Superior temporal gyrus (tissue), 1 donor: ENCODE measurements around the gene SCGB1D4.

Source experiments
- DNase-seq: peaks from one replicate; pipeline ENCODE4 v3.0.0-alpha.2; 2016; ENCODE audit errors: extremely low spot score

The SCGB1D4 gene

GRCh38 chr11:62273789-62274275, 25.0 kb downstream of the SCGB1D4 start:
- DNase-seq = no peak

- no peak for DNase-seq
These were observed 25.6 kb downstream of the SCGB1D4 start for GRCh38 chr11:62273284-62273683.

- DNase-seq = no peak
These were observed 29.1 kb downstream of the SCGB1D4 start, which contains the start of gene SCGB2A2 for GRCh38 chr11:62269654-62270278. Gene SCGB2A2, plus strand, starts transcription at chr11:62270158. Its CDS starts 59 bp downstream, at chr11:62270217.

DNA sequence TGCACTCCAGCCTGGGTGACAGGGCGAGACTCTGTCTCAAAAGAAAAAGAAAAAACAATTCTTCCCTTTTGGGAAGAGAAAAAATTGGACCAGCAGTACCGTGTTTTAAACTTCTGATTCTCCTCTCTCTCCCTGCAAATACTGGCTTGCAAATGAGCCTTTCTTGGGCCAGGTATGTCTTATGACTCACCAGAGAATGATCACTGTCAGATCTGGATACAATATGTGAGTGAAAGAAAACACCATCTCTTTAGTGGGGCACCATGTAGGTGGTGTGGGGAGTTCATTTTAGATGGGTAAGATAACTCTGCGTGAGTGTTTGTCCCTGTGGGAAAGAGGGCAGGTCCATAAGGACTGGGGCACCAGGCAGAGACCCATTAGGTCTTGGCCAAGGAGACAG, 31.3 kb downstream of the SCGB1D4 start:
- no peak for DNase-seq

GRCh38 chr11:62267050-62267449, 31.8 kb downstream of the SCGB1D4 start:
- DNase-seq = no peak

DNA sequence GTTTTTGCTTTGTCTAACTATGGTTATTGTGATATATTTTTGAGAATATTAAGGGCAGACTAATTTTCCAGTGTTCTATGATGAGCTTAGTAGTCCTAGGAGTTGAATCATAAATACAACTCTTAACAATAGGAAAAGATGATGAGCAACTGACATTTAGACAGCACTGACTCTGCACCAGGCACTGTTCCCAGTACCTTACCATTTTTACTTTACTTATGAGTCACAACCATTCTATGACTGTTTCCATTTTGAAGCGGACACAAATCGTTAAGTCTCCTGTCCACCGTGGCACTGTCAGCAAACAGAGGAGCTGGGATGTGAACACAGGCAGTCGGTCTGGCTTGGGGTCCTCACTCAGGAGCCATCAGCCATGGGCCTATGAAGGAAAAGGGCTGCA, 32.3 kb downstream of the SCGB1D4 start:
- DNase-seq = no peak

DNA sequence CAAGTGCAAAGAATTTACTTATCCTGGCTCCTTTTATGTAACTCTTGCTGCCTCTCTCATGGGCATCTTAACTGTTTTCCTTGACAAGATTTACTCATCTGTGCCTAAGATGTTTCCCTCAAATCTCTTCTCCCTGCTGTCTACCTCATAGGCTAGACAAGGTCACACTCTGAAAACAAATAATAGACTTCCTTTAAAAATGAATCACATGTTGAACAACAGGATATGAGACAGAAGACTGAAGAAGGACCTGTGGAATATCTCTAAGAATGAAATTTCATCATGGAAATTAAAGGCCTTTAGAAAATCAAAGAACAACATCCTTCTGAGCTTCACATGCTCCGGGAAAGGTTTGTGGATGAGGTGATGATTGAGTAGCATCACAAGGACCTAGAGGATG, 34.9 kb downstream of the SCGB1D4 start:
- no peak for DNase-seq

DNA sequence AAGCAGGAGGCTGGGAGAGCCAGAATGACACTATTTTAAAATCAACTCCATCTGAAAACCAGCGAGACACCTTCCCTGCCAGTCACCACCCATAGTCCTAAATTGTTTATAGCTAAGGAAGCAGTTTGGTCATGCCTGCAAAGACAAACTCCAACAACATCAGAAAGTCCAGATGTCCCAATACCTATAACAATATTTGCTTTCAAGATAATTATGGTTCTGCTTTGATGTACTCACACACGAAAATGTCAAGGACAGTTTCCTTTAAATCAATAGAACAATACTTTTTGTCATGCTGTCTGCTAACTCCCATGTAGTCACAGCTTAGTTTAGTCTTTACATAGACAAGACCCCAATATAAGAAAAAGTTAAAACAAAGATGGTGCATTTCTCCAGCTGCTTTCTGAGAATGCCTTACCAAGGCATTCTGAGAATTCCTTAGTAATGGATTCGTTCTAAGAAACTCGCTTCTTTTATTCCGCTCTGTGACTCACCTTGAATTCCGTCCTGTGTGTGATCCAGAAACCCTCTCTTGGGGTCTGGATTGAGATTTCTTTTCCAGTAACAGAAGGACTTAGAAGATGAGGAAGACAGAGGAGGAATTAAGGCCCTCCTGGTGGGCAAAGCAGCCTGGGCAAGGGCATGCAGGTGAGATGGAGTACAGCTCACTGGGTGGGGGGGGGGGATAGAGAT, 38.5 kb downstream of the SCGB1D4 start:
- DNase-seq = no peak

DNA sequence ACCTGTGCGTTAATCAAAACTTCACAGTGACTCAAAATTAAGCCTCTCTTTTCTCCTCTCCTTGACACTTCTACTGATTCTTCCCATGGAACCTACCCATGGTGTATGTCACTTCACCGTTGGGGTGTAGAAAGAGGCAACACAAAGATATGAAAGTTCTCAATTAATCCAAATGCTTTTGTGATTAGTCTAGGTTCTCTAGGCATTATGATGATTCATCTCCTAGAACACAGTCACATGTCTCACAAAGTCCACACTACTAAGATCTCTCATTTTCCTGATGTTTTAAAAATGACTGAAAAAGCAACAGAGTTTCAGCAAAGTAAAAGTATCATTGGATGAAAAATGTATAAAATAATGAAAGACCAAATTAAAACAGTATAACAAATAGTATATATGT, 42.6 kb downstream of the SCGB1D4 start:
- DNase-seq = no peak

DNA sequence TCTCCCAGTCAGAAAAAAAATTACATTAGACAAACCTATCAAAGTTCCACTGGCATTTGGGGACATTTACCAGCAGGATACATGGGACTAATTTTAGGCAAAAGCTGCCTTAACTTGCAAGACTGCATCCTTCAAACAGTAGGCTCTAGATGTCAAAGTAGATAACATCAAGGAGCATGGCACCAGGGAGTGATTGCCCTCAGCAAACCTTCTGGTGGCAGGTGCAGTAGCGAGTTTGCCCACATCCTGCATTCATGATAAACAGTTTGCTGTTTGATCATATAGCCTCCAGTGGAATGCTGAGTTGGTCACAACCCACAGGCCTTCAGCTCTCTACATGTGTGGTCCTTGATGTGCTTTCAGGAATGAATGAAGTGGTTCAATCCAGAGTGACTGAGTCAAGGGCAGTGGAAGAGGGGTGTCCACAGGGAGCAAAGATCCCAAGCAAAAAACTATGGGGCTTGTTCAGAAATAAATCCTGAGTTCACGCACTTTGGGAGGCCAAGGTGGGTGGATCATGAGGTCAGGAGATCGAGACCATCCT, 44.8 kb downstream of the SCGB1D4 start:
- no peak for DNase-seq

- no peak for DNase-seq
These were observed 47.2 kb downstream of the SCGB1D4 start for GRCh38 chr11:62251698-62252097.
